Measurements from ENCODE around the gene GADD45G.

DNA sequence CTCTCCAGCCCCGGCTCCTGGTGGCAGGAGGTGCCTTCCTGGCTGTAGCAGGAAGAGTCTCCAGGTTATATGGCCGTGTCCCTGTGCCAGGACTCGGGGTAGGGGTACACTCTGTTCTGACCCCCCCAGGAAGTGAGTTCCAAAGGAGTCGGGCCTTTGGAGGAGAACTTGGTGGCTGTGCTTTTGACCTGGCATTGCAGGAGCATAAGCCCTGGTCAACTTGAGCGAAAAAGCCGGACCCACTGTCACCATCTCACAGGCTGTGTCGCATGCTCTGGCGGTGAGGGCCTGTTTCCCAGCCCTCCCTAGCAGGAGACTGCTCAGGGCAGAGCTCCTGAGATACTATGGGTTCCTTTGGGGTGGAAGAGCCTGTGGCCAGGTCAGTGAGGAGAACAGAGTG lies 36.0 kb downstream of the GADD45G start:
- TF ChIP-seq, protein P1, sequence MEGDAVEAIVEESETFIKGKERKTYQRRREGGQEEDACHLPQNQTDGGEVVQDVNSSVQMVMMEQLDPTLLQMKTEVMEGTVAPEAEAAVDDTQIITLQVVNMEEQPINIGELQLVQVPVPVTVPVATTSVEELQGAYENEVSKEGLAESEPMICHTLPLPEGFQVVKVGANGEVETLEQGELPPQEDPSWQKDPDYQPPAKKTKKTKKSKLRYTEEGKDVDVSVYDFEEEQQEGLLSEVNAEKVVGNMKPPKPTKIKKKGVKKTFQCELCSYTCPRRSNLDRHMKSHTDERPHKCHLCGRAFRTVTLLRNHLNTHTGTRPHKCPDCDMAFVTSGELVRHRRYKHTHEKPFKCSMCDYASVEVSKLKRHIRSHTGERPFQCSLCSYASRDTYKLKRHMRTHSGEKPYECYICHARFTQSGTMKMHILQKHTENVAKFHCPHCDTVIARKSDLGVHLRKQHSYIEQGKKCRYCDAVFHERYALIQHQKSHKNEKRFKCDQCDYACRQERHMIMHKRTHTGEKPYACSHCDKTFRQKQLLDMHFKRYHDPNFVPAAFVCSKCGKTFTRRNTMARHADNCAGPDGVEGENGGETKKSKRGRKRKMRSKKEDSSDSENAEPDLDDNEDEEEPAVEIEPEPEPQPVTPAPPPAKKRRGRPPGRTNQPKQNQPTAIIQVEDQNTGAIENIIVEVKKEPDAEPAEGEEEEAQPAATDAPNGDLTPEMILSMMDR (IDR thresholded peaks at IDR 0.05; ENCODE audit: low read depth, low read length, missing input control): no peak
- TF ChIP-seq, protein P2, sequence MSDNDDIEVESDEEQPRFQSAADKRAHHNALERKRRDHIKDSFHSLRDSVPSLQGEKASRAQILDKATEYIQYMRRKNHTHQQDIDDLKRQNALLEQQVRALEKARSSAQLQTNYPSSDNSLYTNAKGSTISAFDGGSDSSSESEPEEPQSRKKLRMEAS (IDR thresholded peaks at IDR 0.05): no peak
- no peak for TF ChIP-seq HNF4A (conservative IDR thresholded peaks at IDR 0.05)
- no peak for TF ChIP-seq GABPA (IDR thresholded peaks at IDR 0.05 in 1 of 2, conservative IDR thresholded peaks at IDR 0.05 in 1 of 2)
- TF ChIP-seq EGR1 (IDR thresholded peaks at IDR 0.05; ENCODE audit: low read depth in 2 of 2): no peak
- no peak for TF ChIP-seq RAD21 (IDR thresholded peaks at IDR 0.05)
- TF ChIP-seq TAF1 (conservative IDR thresholded peaks at IDR 0.05): no peak
